ENCODE measurements around the gene PTPRA. TPM values are rescaled to one million over a fixed set of nuclear protein-coding genes. Genes with fewer than 3 reads are reported as not detected.

The PTPRA gene
- total and polyA plus RNA-seq, 2 of the 8 experiments (the other 6 are each of a cell fraction or from before 2014, with no cell fraction given): 47.7 to 51.3 TPM

DNA sequence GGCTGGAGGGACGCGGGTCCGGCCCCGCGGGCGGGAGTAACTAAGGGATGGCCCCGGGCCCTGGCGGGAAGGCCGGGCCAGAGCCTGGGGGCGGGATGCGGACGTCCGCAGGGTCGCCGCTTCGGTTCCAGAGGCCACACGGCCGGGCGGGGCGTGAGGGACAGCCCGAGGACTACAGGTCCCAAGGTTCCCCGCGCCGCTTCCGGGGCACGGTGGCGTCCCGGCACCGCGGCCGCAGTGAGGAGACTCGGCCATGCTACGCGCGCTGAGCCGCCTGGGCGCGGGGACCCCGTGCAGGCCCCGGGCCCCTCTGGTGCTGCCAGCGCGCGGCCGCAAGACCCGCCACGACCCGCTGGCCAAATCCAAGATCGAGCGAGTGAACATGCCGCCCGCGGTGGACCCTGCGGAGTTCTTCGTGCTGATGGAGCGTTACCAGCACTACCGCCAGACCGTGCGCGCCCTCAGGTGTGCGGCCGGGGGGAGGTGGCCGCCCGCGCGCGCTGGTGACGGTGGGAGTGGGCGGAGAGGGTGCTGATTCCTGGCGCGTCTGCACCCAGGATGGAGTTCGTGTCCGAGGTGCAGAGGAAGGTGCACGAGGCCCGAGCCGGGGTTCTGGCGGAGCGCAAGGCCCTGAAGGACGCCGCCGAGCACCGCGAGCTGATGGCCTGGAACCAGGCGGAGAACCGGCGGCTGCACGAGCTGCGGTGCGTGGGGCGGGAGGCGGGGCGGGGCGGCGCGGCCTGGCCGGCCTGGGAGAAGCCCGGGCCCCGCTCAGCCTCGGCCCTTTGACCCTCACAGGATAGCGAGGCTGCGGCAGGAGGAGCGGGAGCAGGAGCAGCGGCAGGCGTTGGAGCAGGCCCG is 172.8 kb downstream of the PTPRA start, which contains the start of gene MRPS26 (continued):
- no peak for TF ChIP-seq RFX5 (IDR thresholded peaks at IDR 0.05; ENCODE audit: borderline replicate concordance, low read depth, low read length)
- TF ChIP-seq, protein P1, sequence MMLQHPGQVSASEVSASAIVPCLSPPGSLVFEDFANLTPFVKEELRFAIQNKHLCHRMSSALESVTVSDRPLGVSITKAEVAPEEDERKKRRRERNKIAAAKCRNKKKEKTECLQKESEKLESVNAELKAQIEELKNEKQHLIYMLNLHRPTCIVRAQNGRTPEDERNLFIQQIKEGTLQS (IDR thresholded peaks at IDR 0.05; ENCODE audit: insufficient read depth, low read depth, low read length): no peak
- TF ChIP-seq YY1 (IDR thresholded peaks at IDR 0.05; ENCODE audit: low read depth, low read length): no peak
- TF ChIP-seq, protein P2, sequence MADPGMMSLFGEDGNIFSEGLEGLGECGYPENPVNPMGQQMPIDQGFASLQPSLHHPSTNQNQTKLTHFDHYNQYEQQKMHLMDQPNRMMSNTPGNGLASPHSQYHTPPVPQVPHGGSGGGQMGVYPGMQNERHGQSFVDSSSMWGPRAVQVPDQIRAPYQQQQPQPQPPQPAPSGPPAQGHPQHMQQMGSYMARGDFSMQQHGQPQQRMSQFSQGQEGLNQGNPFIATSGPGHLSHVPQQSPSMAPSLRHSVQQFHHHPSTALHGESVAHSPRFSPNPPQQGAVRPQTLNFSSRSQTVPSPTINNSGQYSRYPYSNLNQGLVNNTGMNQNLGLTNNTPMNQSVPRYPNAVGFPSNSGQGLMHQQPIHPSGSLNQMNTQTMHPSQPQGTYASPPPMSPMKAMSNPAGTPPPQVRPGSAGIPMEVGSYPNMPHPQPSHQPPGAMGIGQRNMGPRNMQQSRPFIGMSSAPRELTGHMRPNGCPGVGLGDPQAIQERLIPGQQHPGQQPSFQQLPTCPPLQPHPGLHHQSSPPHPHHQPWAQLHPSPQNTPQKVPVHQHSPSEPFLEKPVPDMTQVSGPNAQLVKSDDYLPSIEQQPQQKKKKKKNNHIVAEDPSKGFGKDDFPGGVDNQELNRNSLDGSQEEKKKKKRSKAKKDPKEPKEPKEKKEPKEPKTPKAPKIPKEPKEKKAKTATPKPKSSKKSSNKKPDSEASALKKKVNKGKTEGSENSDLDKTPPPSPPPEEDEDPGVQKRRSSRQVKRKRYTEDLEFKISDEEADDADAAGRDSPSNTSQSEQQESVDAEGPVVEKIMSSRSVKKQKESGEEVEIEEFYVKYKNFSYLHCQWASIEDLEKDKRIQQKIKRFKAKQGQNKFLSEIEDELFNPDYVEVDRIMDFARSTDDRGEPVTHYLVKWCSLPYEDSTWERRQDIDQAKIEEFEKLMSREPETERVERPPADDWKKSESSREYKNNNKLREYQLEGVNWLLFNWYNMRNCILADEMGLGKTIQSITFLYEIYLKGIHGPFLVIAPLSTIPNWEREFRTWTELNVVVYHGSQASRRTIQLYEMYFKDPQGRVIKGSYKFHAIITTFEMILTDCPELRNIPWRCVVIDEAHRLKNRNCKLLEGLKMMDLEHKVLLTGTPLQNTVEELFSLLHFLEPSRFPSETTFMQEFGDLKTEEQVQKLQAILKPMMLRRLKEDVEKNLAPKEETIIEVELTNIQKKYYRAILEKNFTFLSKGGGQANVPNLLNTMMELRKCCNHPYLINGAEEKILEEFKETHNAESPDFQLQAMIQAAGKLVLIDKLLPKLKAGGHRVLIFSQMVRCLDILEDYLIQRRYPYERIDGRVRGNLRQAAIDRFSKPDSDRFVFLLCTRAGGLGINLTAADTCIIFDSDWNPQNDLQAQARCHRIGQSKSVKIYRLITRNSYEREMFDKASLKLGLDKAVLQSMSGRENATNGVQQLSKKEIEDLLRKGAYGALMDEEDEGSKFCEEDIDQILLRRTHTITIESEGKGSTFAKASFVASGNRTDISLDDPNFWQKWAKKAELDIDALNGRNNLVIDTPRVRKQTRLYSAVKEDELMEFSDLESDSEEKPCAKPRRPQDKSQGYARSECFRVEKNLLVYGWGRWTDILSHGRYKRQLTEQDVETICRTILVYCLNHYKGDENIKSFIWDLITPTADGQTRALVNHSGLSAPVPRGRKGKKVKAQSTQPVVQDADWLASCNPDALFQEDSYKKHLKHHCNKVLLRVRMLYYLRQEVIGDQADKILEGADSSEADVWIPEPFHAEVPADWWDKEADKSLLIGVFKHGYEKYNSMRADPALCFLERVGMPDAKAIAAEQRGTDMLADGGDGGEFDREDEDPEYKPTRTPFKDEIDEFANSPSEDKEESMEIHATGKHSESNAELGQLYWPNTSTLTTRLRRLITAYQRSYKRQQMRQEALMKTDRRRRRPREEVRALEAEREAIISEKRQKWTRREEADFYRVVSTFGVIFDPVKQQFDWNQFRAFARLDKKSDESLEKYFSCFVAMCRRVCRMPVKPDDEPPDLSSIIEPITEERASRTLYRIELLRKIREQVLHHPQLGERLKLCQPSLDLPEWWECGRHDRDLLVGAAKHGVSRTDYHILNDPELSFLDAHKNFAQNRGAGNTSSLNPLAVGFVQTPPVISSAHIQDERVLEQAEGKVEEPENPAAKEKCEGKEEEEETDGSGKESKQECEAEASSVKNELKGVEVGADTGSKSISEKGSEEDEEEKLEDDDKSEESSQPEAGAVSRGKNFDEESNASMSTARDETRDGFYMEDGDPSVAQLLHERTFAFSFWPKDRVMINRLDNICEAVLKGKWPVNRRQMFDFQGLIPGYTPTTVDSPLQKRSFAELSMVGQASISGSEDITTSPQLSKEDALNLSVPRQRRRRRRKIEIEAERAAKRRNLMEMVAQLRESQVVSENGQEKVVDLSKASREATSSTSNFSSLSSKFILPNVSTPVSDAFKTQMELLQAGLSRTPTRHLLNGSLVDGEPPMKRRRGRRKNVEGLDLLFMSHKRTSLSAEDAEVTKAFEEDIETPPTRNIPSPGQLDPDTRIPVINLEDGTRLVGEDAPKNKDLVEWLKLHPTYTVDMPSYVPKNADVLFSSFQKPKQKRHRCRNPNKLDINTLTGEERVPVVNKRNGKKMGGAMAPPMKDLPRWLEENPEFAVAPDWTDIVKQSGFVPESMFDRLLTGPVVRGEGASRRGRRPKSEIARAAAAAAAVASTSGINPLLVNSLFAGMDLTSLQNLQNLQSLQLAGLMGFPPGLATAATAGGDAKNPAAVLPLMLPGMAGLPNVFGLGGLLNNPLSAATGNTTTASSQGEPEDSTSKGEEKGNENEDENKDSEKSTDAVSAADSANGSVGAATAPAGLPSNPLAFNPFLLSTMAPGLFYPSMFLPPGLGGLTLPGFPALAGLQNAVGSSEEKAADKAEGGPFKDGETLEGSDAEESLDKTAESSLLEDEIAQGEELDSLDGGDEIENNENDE (IDR thresholded peaks at IDR 0.05; ENCODE audit: insufficient replicate concordance, low read length): no peak
- TF ChIP-seq NRF1 (IDR thresholded peaks at IDR 0.05; ENCODE audit: low read depth, low read length): no peak
- TF ChIP-seq TAF7 (optimal IDR thresholded peaks at IDR 0.05; ENCODE audit: borderline replicate concordance, low read depth, low read length): peak; percentile 71
- no peak for TF ChIP-seq SAP30 (IDR thresholded peaks at IDR 0.05; ENCODE audit: insufficient read depth, insufficient replicate concordance, low read length)
- no peak for TF ChIP-seq SIRT6 (IDR thresholded peaks at IDR 0.05; ENCODE audit: low read length)
